IMR-90 (cell line): Measurements from ENCODE around the gene ZFAND2B. TPM values are rescaled to one million over a fixed set of nuclear protein-coding genes. Genes with fewer than 3 reads are reported as not detected.

Experiments used
- ATAC-seq: fragments of 200-7000 bp; cut with Tn5 transposase; 2 replicates; pipeline ENCODE4 v1.9.1; 2020; ENCODE audit warnings: low read depth, mild to moderate bottlenecking, moderate library complexity
- BruUV-seq: library from RNA; stranded (reverse); fragments of 400-500 nt; replicated peaks from 2 replicates; lab custom pipeline; 2021; lab: Mats Ljungman, UMichigan
- CTCF ChIA-PET: fragments of 300-600 bp; formaldehyde crosslinking; extraction: SDS; loops from one replicate; lab custom pipeline; 2021; ENCODE audit warnings: antibody characterized with exemption; lab: Yijun Ruan, JAX
- POLR2A ChIA-PET: fragments of 300-600 bp; sonication (Branson Sonifier 250); formaldehyde crosslinking; loops from one replicate; lab custom pipeline; 2022; ENCODE audit warnings: antibody characterized with exemption; ENCODE audit not compliant: unreplicated experiment; lab: Charles Lee
- DNase-seq: peaks from one replicate; pipeline ENCODE4 v3.0.0; 2013
- H2AFZ ChIP-seq: replicated peaks from 2 replicates; pipeline ENCODE3; 2013; ENCODE audit warnings: low read length, mild to moderate bottlenecking; ENCODE audit not compliant: poor library complexity
- H2AK5ac ChIP-seq: 2 replicates; pipeline ENCODE4 v1.6.1; 2013; ENCODE audit warnings: low read depth, low read length, inconsistent platforms
- H2AK9ac ChIP-seq: replicated peaks from 2 replicates; pipeline ENCODE3; 2013; ENCODE audit warnings: mild to moderate bottlenecking, low read depth, low read length, moderate library complexity; ENCODE audit not compliant: poor library complexity
- H2BK120ac ChIP-seq: 2 replicates; pipeline ENCODE4 v1.6.1; 2013; ENCODE audit warnings: low read depth, low read length, inconsistent platforms
- H2BK15ac ChIP-seq: 3 replicates; pipeline ENCODE4 v1.6.1; 2013; ENCODE audit warnings: low read depth, low read length, inconsistent platforms
- H2BK20ac ChIP-seq: 2 replicates; pipeline ENCODE4 v1.6.1; 2013; ENCODE audit warnings: low read depth, mild to moderate bottlenecking, inconsistent platforms, low read length, moderate library complexity
- H2BK5ac ChIP-seq: 2 replicates; pipeline ENCODE4 v1.6.1; 2013; ENCODE audit warnings: mild to moderate bottlenecking, low read depth, low read length, inconsistent platforms; ENCODE audit not compliant: poor library complexity, severe bottlenecking
- H3K14ac ChIP-seq: replicated peaks from 2 replicates; pipeline ENCODE4 v1.6.1; 2013; ENCODE audit warnings: low read depth, low read length, inconsistent platforms
- H3K18ac ChIP-seq: 2 replicates; pipeline ENCODE4 v1.6.1; 2013; ENCODE audit warnings: low read depth, low read length, control low read depth
- H3K23ac ChIP-seq: 2 replicates; pipeline ENCODE4 v1.6.1; 2013; ENCODE audit warnings: low read depth, low read length, inconsistent platforms
- H3K27ac ChIP-seq: 2 replicates; pipeline ENCODE4 v1.5.1; 2013; ENCODE audit warnings: mild to moderate bottlenecking, control low read depth, low read length; ENCODE audit not compliant: insufficient read depth
- H3K27me3 ChIP-seq: 2 replicates; pipeline ENCODE4 v1.6.1; 2013; ENCODE audit warnings: low read length; ENCODE audit not compliant: control insufficient read depth, insufficient read depth
- H3K36me3 ChIP-seq: 2 replicates; pipeline ENCODE4 v1.6.1; 2013; ENCODE audit warnings: low read length, mixed read lengths; ENCODE audit not compliant: control insufficient read depth, insufficient read depth
- H3K4ac ChIP-seq: 2 replicates; pipeline ENCODE4 v1.6.1; 2013; ENCODE audit warnings: low read depth, low read length, inconsistent platforms
- H3K4me1 ChIP-seq: 2 replicates; pipeline ENCODE4 v1.6.1; 2013; ENCODE audit warnings: low read length, mixed read lengths; ENCODE audit not compliant: control insufficient read depth, insufficient read depth
- H3K4me2 ChIP-seq: 2 replicates; pipeline ENCODE4 v1.6.1; 2013; ENCODE audit warnings: low read depth, mild to moderate bottlenecking, control low read depth, low read length, moderate library complexity
- H3K4me3 ChIP-seq: 2 replicates; pipeline ENCODE4 v1.5.1; 2013; ENCODE audit warnings: low read depth, mild to moderate bottlenecking, control low read depth, low read length, moderate library complexity; ENCODE audit not compliant: insufficient read depth
- H3K56ac ChIP-seq: 2 replicates; pipeline ENCODE4 v1.6.1; 2013; ENCODE audit warnings: low read length, inconsistent platforms; ENCODE audit not compliant: insufficient read depth; ENCODE audit errors: extremely low read depth
- H3K79me1 ChIP-seq, 2 experiments: 2 replicates each; pipeline ENCODE4 v1.6.1; 2013; ENCODE audit warnings: low read length in 2 of 2, inconsistent platforms in 1 of 2, low read depth in 1 of 2
- H3K9ac ChIP-seq: 2 replicates; pipeline ENCODE4 v1.6.1; 2013; ENCODE audit warnings: low read depth, low read length, control low read depth
- H3K9me1 ChIP-seq: 2 replicates; pipeline ENCODE4 v1.6.1; 2013; ENCODE audit warnings: low read length, inconsistent platforms; ENCODE audit not compliant: insufficient read depth
- H3K9me3 ChIP-seq: 2 replicates; pipeline ENCODE4 v1.6.1; 2013; ENCODE audit warnings: low read length; ENCODE audit not compliant: control insufficient read depth, insufficient read depth
- H4K20me1 ChIP-seq: 2 replicates; pipeline ENCODE4 v1.6.1; 2013; ENCODE audit warnings: low read length, inconsistent platforms; ENCODE audit not compliant: insufficient read depth
- H4K5ac ChIP-seq: 2 replicates; pipeline ENCODE4 v1.6.1; 2013; ENCODE audit warnings: mild to moderate bottlenecking, low read depth, low read length, control low read depth
- H4K8ac ChIP-seq, 2 experiments: 2 replicates each; pipeline ENCODE4 v1.6.1; 2013; ENCODE audit warnings: low read depth in 2 of 2, low read length in 2 of 2, control low read depth in 1 of 2, inconsistent platforms in 1 of 2
- H4K91ac ChIP-seq: 2 replicates; pipeline ENCODE4 v1.6.1; 2013; ENCODE audit warnings: low read depth, low read length, inconsistent platforms; ENCODE audit not compliant: insufficient read depth
- CHD1 ChIP-seq: IDR thresholded peaks from 2 replicates; pipeline ENCODE4 v1.6.1; 2012; ENCODE audit warnings: low read depth, low read length, improper control_type of control experiment
- CTCF ChIP-seq: conservative IDR thresholded peaks from 2 replicates; pipeline ENCODE4 v1.5.1; 2012; ENCODE audit warnings: mild to moderate bottlenecking, low read depth, low read length, improper control_type of control experiment
- ELK1 ChIP-seq: fragments of 150-350 bp; IDR thresholded peaks from 2 replicates; pipeline ENCODE4 v1.6.1; 2016; ENCODE audit warnings: low read depth, mild to moderate bottlenecking, low read length, moderate library complexity, borderline replicate concordance
- MAZ ChIP-seq: IDR thresholded peaks from 2 replicates; pipeline ENCODE4 v1.6.1; 2012; ENCODE audit warnings: low read depth, mild to moderate bottlenecking, low read length, improper control_type of control experiment, moderate library complexity, borderline replicate concordance
- MXI1 ChIP-seq: IDR thresholded peaks from 2 replicates; pipeline ENCODE4 v1.6.1; 2012; ENCODE audit warnings: low read depth, mild to moderate bottlenecking, low read length, moderate library complexity, borderline replicate concordance
- POLR2A ChIP-seq: IDR thresholded peaks from 2 replicates; pipeline ENCODE4 v1.6.1; 2012; ENCODE audit warnings: mild to moderate bottlenecking, low read depth, low read length
- RAD21 ChIP-seq: IDR thresholded peaks from 2 replicates; pipeline ENCODE4 v1.6.1; 2012; ENCODE audit warnings: low read length, improper control_type of control experiment
- RCOR1 ChIP-seq: IDR thresholded peaks from 2 replicates; pipeline ENCODE4 v1.6.1; 2012; ENCODE audit warnings: mild to moderate bottlenecking, low read length, improper control_type of control experiment; ENCODE audit not compliant: insufficient replicate concordance
- RFX5 ChIP-seq: IDR thresholded peaks from 2 replicates; pipeline ENCODE4 v1.8.0; 2012; ENCODE audit warnings: low read depth, mild to moderate bottlenecking, low read length, moderate library complexity
- SMC3 ChIP-seq: fragments of 150-350 bp; IDR thresholded peaks from 2 replicates; pipeline ENCODE4 v1.6.1; 2016; ENCODE audit warnings: low read depth, mild to moderate bottlenecking, antibody characterized with exemption, low read length, moderate library complexity
- WGBS, 2 experiments: methylation state at CpG; one replicate each; pipeline versions ENCODE4 v1.1.5 to v1.1.7; 2013; ENCODE audit warnings: missing lambda C conversion rate in 2 of 2; ENCODE audit not compliant: insufficient read length in 1 of 2; ENCODE audit errors: extremely low coverage in 2 of 2; 5-methylcytosine and 5-hydroxymethylcytosine counted together
- dilution Hi-C: fragments of 300-500 bp; cut with HindIII; formaldehyde crosslinking; loops from one replicate; pipeline ENCODE4 v1.14.3; 2018; ENCODE audit warnings: low sequenced_read_pairs; ENCODE audit not compliant: unreplicated experiment
- in situ Hi-C: fragments of 300-500 bp; cut with MboI; formaldehyde crosslinking; loops from 3 replicates; pipeline ENCODE4 v1.14.3; 2019; ENCODE audit warnings: low sequenced_read_pairs, inconsistent platforms, mixed read lengths
- intact Hi-C: fragments of 100-400 bp; cut with micrococcal nuclease; formaldehyde crosslinking; loops from 2 replicates; pipeline ENCODE4 v1.10.0; 2022
- polyA plus RNA-seq, 3 experiments: library from polyadenylated mRNA; depleted of rRNA; stranded (reverse); fragments of >200 nt; gene quantifications; 2 replicates each; pipeline ENCODE4 v1.2.3, GENCODE V29; 2012; ENCODE audit warnings: low replicate concordance in 1 of 3
- total RNA-seq: library from RNA; depleted of rRNA; stranded (reverse); fragments of >200 nt; gene quantifications from 2 replicates; pipeline ENCODE4 v1.2.3, GENCODE V29; 2012

ZFAND2B gene
- total and polyA plus RNA-seq, 2 of the 4 experiments (the other 2 are of a cell fraction): 25.5 to 38.3 TPM

- 0% methylated on average over 22 of the region's 70 CpGs; no CpG with 5 or more reads in 1 of the 2 experiments for WGBS, 2 experiments
- Histone ChIP-seq H2BK120ac (peak within 1 kb of the TSS; percentile 92), H3K4me3 (peak within 1 kb of the TSS; percentile 82), H3K4me2 (peak within 1 kb of the TSS; percentile 95), H3K27ac (peak within 1 kb of the TSS; percentile 99), H3K9me1 (no peaks in the 10 kb centered on the region; the same call in 1 of the 2 replicates), H3K79me1 (peaks cover 5 to 17% of the 10 kb centered on the region in 2 experiments; a peak in 2 of 4 replicates), H4K5ac (peak within 1 kb of the TSS; percentile 94), H4K20me1 (no peaks in the 10 kb centered on the region), H3K4me1 (peaks cover 2% of the 10 kb centered on the region; the same call in 1 of the 2 replicates), H2BK15ac (peak within 1 kb of the TSS; percentile 74; the same call in 2 of the 3 replicates), H3K23ac (peak within 1 kb of the TSS; percentile 85), H3K18ac (peak within 1 kb of the TSS; percentile 87), H4K91ac (peak within 1 kb of the TSS; percentile 83; the same call in 1 of the 2 replicates), H2AK5ac (no peak within 1 kb of the TSS), H3K9ac (peak within 1 kb of the TSS; percentile 98), H2AK9ac (peak within 1 kb of the TSS; percentile 86), H3K27me3 (no peaks in the 10 kb centered on the region), H2BK20ac (no peak within 1 kb of the TSS), H3K9me3 (no peaks in the 10 kb centered on the region), H2BK5ac (peak within 1 kb of the TSS; percentile 94), H2AFZ (peak within 1 kb of the TSS; percentile 99), H3K4ac (peak within 1 kb of the TSS; percentile 90), H3K36me3 (0 out of 2 replicates have a peak, but pooled peaks cover 3% of the 10 kb centered on the region), H3K56ac (peak within 1 kb of the TSS; percentile 83), H4K8ac (peak within 1 kb of the TSS; percentile 83 to 96; a peak in 3 of 4 replicates), H3K14ac (peak within 1 kb of the TSS; percentile 95)
- in situ Hi-C loops: no loop called here
- intact Hi-C loops: loop anchor here (1.0 kb wide), 4 partner anchors 46 to 192 kb away; partner anchors contain the start of genes ABCB6 and ZFAND2B
- peak; percentile 95 for TF ChIP-seq CTCF
- peak; percentile 75 for TF ChIP-seq SMC3
- peak; percentile 84 for TF ChIP-seq RAD21
- TF ChIP-seq RFX5: no peak
- TF ChIP-seq CHD1: no peak
- TF ChIP-seq ELK1: no peak
- peak; percentile 27; the same call in 1 of the 2 replicates for TF ChIP-seq MXI1
- TF ChIP-seq RCOR1: no peak
- peak; percentile 89 for TF ChIP-seq MAZ
- TF ChIP-seq POLR2A: peak; percentile 44
- ATAC-seq (peak; percentile 94), DNase-seq (peak; percentile 89)
- CTCF ChIA-PET: interaction anchor here (0.6 to 1.6 kb wide), 3 partner anchors 131 to 200 kb away, joined by 3 to 8 read pairs (median 3); no protein-coding TSS in a partner anchor
- POLR2A ChIA-PET: no interaction called here
- dilution Hi-C loops: no loop called here
- no TSS peak for BruUV-seq
These were observed 46.2 kb upstream of the ZFAND2B start, which contains the start of gene NHEJ1 for GRCh38 chr2:219160186-219161017. TSS of gene NHEJ1 (minus strand) at chr2:219160815. CDS start at chr2:219158362, 2,453 bp downstream.
